Activated naive CD8-positive, alpha-beta T cell (primary cell): ENCODE results near the gene HEMK1.

Source experiments
- H3K27ac Mint-ChIP-seq: one replicate; pipeline ENCODE4 v1.8.0; 2021; ENCODE audit warnings: mixed read lengths
- H3K27me3 Mint-ChIP-seq: one replicate; pipeline ENCODE4 v1.8.0; 2021; ENCODE audit warnings: mixed read lengths
- H3K36me3 Mint-ChIP-seq: one replicate; pipeline ENCODE4 v1.8.0; 2021; ENCODE audit warnings: mixed read lengths
- H3K4me1 Mint-ChIP-seq: one replicate; pipeline ENCODE4 v1.8.0; 2021; ENCODE audit warnings: low read depth, mixed read lengths
- H3K4me3 Mint-ChIP-seq: one replicate; pipeline ENCODE4 v1.8.0; 2021; ENCODE audit warnings: mild to moderate bottlenecking, mixed read lengths
- H3K9me3 Mint-ChIP-seq: one replicate; pipeline ENCODE4 v1.8.0; 2021; ENCODE audit warnings: low read depth, mixed read lengths

The HEMK1 gene

GRCh38 chr3:50599115-50599715 lies 29.9 kb downstream of the HEMK1 start:
- Mint-ChIP-seq H3K36me3 (peaks cover 4% of the 10 kb centered on the region), H3K4me3 (peak overlapping the region; percentile 27), H3K27me3 (no peaks in the 10 kb centered on the region), H3K27ac (peak overlapping the region; percentile 100), H3K9me3 (no peaks in the 10 kb centered on the region), H3K4me1 (peaks cover 80% of the 10 kb centered on the region)

DNA sequence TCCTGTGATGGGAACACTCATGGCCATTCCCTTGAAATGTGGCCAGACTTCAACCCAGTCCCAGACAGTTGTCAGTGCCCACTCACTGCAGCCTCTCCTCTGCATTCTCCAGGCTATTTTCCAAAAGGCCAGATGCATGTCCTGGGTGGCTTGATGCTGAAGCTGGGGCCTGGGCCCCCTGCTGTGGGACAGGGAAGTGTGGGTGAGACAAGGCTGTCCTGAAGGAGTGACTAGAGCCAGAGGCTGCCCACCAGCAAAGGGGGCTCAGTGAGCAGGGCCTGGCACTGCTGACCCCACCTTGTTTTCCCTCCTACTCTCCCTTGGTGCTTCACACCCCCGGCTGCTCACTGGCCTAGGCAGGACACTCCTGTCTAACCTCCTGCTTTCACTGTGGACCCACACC lies 30.4 kb downstream of the HEMK1 start:
- Mint-ChIP-seq H3K27ac (peak overlapping the region; percentile 100), H3K36me3 (peaks cover 8% of the 10 kb centered on the region), H3K9me3 (no peaks in the 10 kb centered on the region), H3K27me3 (no peaks in the 10 kb centered on the region), H3K4me1 (peaks cover 80% of the 10 kb centered on the region), H3K4me3 (peak overlapping the region; percentile 97)

- no peaks in the 10 kb centered on the region for H3K27me3 Mint-ChIP-seq
- peak overlapping the region; percentile 97 for H3K4me3 Mint-ChIP-seq
- H3K4me1 Mint-ChIP-seq = peaks cover 80% of the 10 kb centered on the region
- H3K36me3 Mint-ChIP-seq = peaks cover 7% of the 10 kb centered on the region
- H3K27ac Mint-ChIP-seq = peak overlapping the region; percentile 100
- no peaks in the 10 kb centered on the region for H3K9me3 Mint-ChIP-seq
These were observed 30.9 kb downstream of the HEMK1 start for GRCh38 chr3:50600141-50600753.

DNA sequence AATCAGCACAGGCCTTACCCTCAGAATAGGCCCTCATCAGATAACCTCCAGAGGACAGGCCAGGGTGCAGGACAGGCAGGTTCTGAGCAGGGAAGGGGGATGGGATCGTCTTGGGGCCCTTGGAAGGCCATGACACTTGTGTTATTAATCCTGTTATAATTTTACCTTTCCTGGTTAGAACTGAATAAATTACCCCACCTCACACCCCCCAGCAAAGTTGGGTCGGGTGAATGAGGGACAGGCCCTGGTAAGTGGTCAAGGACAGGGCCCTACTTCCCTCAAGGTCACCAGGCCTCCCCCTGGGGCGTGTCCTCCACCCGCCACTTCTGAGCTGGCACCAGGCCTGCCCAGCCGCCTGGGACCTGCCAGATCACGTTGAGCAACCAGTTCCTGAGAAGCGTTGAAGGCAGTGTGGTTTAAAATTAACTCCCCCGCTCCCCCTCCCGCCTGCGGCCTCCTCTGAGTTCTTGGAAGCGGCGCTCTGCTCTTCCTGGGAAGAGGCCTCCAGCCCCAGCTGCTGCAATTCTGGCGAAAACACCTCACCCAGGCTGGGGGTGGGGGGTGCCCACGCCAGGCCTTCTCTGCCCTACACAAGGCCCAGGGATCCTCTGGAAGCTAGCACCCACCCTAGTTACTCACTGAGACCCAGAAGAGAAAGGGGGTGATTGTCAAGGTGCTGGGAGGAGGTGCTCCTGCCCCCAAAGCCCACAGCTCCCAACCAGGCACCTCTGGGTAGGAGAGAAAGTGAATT lies 31.7 kb downstream of the HEMK1 start:
- Mint-ChIP-seq H3K9me3 (no peaks in the 10 kb centered on the region), H3K27me3 (no peaks in the 10 kb centered on the region), H3K4me3 (peak overlapping the region; percentile 97), H3K36me3 (peaks cover 15% of the 10 kb centered on the region), H3K27ac (peak overlapping the region; percentile 100), H3K4me1 (peaks cover 80% of the 10 kb centered on the region)

DNA sequence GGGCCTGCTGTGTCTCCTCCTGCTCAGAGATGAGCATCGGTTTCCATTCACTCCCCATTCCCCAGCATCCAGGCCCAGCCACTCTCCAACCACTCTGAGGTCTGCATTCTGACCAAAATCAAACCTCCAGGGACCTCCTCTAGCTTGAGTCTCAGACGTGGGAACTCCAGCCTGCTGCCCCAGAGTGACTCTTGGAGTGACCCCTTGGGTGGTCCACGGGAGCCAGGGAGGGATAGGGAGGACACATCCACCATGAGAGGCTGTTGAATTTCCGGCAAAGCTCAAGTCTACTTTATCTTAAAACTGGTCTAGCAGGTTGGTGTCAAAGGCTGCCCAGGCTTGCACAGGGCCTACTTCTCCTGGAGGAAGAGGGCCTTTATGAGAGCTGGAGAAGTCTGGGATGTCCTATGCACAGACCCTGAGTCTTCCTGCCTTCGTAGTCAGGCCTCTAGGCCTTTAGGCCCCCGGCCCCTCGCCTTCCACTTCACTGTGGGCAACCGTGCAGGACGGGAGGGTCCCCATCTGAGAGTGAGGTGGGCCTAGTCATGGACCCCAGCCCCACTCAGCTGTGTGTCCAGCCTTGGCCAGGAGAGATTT lies 33.4 kb downstream of the HEMK1 start:
- Mint-ChIP-seq H3K4me1 (peaks cover 87% of the 10 kb centered on the region), H3K36me3 (peaks cover 18% of the 10 kb centered on the region), H3K4me3 (peak overlapping the region; percentile 97), H3K27me3 (no peaks in the 10 kb centered on the region), H3K27ac (peak overlapping the region; percentile 100), H3K9me3 (no peaks in the 10 kb centered on the region)

DNA sequence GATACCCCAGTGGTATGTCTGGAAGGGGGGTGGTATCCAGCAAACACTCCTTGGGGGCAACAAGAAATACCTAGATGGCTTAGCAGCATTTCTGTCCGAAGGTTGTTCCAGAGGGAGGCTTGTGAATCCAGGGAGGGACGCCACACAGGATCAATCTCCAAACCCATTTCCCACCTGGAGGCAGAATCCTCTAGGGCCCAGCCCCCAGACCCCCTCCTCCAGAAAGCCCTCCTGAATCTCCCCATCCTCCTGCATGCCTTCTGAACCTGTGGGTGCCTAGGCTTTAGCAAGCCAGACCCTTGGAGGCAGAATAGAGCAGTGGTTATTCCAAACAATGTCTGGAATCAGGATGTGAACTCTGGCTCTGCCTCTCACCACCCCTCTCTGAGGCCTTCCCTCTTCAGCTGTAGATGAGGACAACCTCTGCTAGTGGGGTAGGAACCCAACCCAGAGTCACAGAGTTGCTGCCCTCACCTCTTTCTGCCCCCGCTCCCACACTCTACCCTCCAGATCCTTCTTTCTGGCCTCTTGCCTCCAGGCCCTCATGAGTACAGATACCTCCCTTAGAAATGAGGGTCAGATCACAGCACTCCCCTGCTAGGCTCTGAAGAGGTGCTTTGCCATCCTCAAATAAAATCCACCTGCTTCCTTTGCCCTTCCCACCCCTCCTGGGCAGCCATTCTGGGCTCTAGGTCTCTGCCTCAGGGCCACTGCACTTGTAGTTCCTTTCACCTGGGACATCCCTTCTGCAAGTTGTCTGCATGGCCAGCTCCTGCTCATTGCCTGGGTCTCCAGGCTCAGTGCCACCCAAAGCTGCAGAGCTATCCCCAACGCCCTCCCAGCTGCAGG lies 34.2 kb downstream of the HEMK1 start:
- H3K4me3 Mint-ChIP-seq = peak overlapping the region; percentile 97
- peaks cover 86% of the 10 kb centered on the region for H3K4me1 Mint-ChIP-seq
- H3K27me3 Mint-ChIP-seq = no peaks in the 10 kb centered on the region
- H3K9me3 Mint-ChIP-seq = no peaks in the 10 kb centered on the region
- H3K36me3 Mint-ChIP-seq = peaks cover 26% of the 10 kb centered on the region
- H3K27ac Mint-ChIP-seq = peak overlapping the region; percentile 100

DNA sequence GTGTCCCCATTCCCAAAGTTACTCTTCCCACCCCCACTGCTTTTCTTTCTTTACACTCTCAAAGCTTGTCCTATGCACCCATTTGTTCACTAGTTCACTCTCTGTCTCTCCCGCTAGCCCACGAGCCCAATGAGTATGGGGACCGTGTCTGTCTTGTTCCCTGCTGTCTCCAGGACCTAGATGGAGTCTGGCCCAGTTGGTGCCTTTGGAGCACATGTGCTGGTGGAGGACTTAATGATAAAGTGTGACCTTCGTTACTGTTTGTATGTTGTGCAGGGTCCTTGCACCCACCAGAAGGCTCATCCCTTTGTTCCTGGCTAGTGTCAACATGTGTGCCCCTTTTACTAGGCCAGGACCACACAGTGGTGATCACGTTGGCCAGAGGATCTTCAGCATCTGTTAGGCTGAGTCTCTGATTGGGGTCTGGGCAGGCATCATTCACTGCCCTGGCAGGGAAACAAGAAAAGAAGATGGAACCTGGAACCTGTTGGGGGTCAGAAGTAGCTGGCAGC lies 34.8 kb downstream of the HEMK1 start:
- Mint-ChIP-seq H3K36me3 (peaks cover 32% of the 10 kb centered on the region), H3K27me3 (no peaks in the 10 kb centered on the region), H3K4me3 (peak overlapping the region; percentile 97), H3K9me3 (no peaks in the 10 kb centered on the region), H3K4me1 (peaks cover 86% of the 10 kb centered on the region), H3K27ac (peak overlapping the region; percentile 100)

DNA sequence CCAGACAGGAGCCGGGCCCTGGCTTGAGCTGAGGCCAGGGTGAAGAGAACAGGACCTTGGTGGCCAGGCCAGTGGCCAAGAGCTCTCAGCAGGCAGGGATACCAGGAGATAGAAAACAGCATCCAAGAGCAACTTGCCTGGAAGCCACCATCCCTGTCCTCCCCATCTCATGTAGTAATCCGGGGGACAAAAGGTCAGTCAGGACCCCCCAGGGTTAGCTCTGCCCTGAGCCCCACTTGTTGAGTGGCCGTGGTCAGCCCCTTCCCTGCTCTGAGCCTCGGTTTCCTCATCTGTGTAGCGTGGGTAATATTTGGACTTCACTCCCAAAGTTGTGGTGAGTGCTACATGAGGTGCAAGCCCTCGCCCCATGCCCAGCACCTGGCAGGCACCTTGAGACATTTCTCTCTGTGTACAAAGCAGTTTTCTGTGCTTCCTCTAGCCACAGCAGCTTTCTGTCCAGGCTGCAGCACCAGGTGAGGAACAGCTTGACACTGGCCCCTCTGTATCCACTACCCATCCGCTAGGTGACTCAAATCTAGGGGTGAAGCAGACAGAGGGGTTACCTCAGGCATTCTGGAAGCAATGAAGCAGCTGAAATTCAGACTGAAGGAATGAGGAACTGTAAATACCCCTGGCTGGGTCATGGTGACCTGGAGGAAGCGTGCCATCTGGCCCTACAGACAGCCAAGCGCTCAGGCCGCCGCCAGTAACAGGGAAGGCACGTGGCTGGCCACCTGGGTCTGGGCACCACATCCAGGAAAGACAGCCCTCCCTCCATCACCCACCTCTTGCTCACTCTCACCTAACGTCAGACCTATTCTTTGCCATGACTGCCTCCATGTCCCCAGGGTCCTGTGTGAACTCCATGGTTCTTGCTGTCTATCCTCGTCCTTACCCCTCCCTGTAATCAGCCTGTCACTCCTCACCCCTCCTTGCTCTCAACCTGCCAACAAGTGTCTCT lies 35.6 kb downstream of the HEMK1 start:
- H3K27ac Mint-ChIP-seq = peak overlapping the region; percentile 100
- H3K27me3 Mint-ChIP-seq = no peaks in the 10 kb centered on the region
- peak overlapping the region; percentile 97 for H3K4me3 Mint-ChIP-seq

GRCh38 chr3:50605901-50606326 lies 36.6 kb downstream of the HEMK1 start:
- Mint-ChIP-seq H3K36me3 (peaks cover 48% of the 10 kb centered on the region), H3K4me1 (peaks cover 71% of the 10 kb centered on the region), H3K4me3 (peak overlapping the region; percentile 97), H3K9me3 (no peaks in the 10 kb centered on the region), H3K27me3 (no peaks in the 10 kb centered on the region), H3K27ac (peak overlapping the region; percentile 100)

More for the DNA sequence above, 35.6 kb downstream of the HEMK1 start:
- peaks cover 38% of the 10 kb centered on the region for H3K36me3 Mint-ChIP-seq
- H3K4me1 Mint-ChIP-seq = peaks cover 82% of the 10 kb centered on the region
- no peaks in the 10 kb centered on the region for H3K9me3 Mint-ChIP-seq

GRCh38 chr3:50606596-50606995 lies 37.3 kb downstream of the HEMK1 start:
- Mint-ChIP-seq H3K9me3 (no peaks in the 10 kb centered on the region), H3K27ac (peak overlapping the region; percentile 100), H3K36me3 (peaks cover 49% of the 10 kb centered on the region), H3K4me3 (peak overlapping the region; percentile 97), H3K4me1 (peaks cover 65% of the 10 kb centered on the region), H3K27me3 (no peaks in the 10 kb centered on the region)

DNA sequence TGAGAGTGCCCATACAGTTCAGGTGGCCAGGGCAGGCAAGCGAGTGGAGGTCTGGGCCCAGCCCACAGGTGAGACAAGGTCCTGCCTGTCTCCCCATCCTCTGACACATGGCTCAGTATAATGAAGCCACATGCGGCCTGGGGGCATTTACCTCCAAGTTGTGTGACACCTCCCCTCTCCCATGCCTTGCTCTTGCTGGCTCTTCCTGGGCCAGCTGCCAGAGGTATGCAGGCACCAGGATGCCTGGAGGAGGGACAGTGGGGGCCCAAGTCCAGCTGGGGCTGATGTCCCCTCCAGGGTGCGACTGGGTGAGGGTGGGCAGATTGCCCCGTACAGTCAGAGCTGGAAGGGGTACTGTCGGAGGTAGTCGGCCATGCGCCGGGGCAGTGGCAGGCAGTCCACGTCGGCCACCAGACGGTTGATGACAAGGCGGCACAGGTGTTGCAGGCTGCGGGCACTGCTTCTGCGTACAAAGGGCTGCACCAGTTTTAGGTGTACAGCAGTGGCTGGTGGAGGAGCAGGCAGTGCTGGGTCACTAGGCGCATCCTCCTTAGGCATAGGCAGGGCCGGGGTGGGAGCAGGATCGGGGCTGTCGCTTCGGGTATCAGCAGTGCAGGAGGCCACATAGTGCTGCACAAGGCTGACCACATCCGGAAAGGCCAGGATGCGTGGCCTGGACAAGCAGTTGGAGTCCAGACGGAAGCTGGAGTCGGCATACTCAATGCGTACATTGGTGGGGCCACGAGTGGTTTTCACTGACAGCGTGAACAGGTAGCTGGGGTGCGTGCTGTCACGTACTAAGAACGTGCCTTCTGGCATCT lies 38.2 kb downstream of the HEMK1 start:
- Mint-ChIP-seq H3K4me3 (peak overlapping the region; percentile 97), H3K4me1 (peaks cover 60% of the 10 kb centered on the region), H3K27me3 (no peaks in the 10 kb centered on the region), H3K9me3 (no peaks in the 10 kb centered on the region), H3K27ac (peak overlapping the region; percentile 100), H3K36me3 (peaks cover 51% of the 10 kb centered on the region)

DNA sequence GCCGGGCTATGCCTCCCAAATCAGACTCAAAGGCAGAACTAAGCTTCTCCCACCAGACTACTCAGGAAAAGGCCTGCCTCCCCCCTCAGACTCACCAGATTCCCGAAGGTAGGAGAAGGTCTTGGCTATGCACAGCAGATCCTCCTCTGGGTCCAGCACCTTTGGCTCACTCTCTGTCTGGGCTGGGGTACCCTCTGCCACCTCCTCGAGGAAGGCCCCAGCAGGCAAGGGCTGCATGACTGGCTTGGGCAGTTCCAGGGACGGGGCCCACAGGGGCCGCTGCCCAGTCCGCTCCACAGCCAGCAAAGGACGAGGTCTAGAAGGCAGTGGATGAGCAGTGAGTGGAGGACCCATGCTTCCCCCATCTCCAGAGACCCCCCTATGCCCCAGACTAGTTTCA lies 39.0 kb downstream of the HEMK1 start:
- H3K36me3 Mint-ChIP-seq = peaks cover 51% of the 10 kb centered on the region
- no peaks in the 10 kb centered on the region for H3K9me3 Mint-ChIP-seq
- H3K4me3 Mint-ChIP-seq = peak overlapping the region; percentile 97
- no peaks in the 10 kb centered on the region for H3K27me3 Mint-ChIP-seq
- peak overlapping the region; percentile 100 for H3K27ac Mint-ChIP-seq
- H3K4me1 Mint-ChIP-seq = peaks cover 55% of the 10 kb centered on the region
